HEK293 (cell line): ENCODE measurements around the gene TSC22D3.
A peak's percentile ranks its signal among the peaks of the same experiment; 100 is the strongest.

Experiments
- CTCF ChIA-PET: fragments of 350-600 bp; formaldehyde crosslinking; extraction: SDS; loops from one replicate; lab custom pipeline; 2021; ENCODE audit warnings: antibody characterized with exemption; lab: Yijun Ruan, JAX
- POLR2A ChIA-PET: fragments of 300-600 bp; formaldehyde crosslinking; extraction: SDS; loops from one replicate; lab custom pipeline; 2020; ENCODE audit warnings: antibody characterized with exemption, inconsistent platforms; lab: Yijun Ruan, JAX
- H3K27ac ChIP-seq: fragments of 200-500 bp; sonication (Bioruptor generic); 2 replicates; pipeline ENCODE4 v1.5.1; 2014; ENCODE audit warnings: low read depth, low read length, control low read depth, inconsistent platforms; ENCODE audit errors: extremely low read depth
- H3K36me3 ChIP-seq, 2 experiments: fragments of 200-500 bp in 1 of 2; sonication (Bioruptor generic) in 1 of 2; 1 replicate in 1 of 2; 2 replicates in 1 of 2; pipeline ENCODE4 v1.5.1; 2014 to 2017; ENCODE audit warnings: inconsistent platforms in 2 of 2, low read length in 2 of 2; ENCODE audit not compliant: control insufficient read depth in 2 of 2, insufficient read depth in 1 of 2
- H3K4me1 ChIP-seq: fragments of 200-500 bp; sonication (Bioruptor generic); 2 replicates; pipeline ENCODE4 v1.5.1; 2014; ENCODE audit warnings: mild to moderate bottlenecking, low read length, inconsistent platforms; ENCODE audit not compliant: control insufficient read depth, insufficient read depth
- H3K4me3 ChIP-seq: 2 replicates; pipeline ENCODE4 v1.5.1; 2011; ENCODE audit warnings: low read depth, mild to moderate bottlenecking, control low read depth, low read length, moderate library complexity
- H3K9me3 ChIP-seq: fragments of 200-500 bp; sonication (Bioruptor generic); 2 replicates; pipeline ENCODE4 v1.5.1; 2014; ENCODE audit warnings: low read depth, low read length, inconsistent platforms; ENCODE audit not compliant: control insufficient read depth, insufficient read depth
- BCL6B ChIP-seq: fragments of 450-650 bp; formaldehyde crosslinking; IDR thresholded peaks from 2 replicates; pipeline ENCODE4 v1.5.1; 2017; ENCODE audit warnings: missing biosample characterization, missing genetic modification characterization
- GLI4 ChIP-seq: fragments of 450-650 bp; formaldehyde crosslinking; IDR thresholded peaks from 2 replicates; pipeline ENCODE4 v1.5.1; 2016; ENCODE audit warnings: missing biosample characterization, missing genetic modification characterization
- HOXC10 ChIP-seq: sonication (generic); formaldehyde crosslinking; IDR thresholded peaks from 2 replicates; pipeline ENCODE4 v1.8.1; 2023; ENCODE audit warnings: mild to moderate bottlenecking, missing genetic modification reagents
- KLF8 ChIP-seq: fragments of 450-650 bp; formaldehyde crosslinking; IDR thresholded peaks from 2 replicates; pipeline ENCODE4 v1.5.1; 2016; ENCODE audit warnings: missing biosample characterization, missing genetic modification characterization
- OSR2 ChIP-seq: fragments of 450-650 bp; formaldehyde crosslinking; IDR thresholded peaks from 2 replicates; pipeline ENCODE4 v1.5.1; 2016; ENCODE audit warnings: missing biosample characterization, missing genetic modification characterization
- PRDM1 ChIP-seq: fragments of 450-650 bp; formaldehyde crosslinking; IDR thresholded peaks from 2 replicates; pipeline ENCODE4; 2016; ENCODE audit warnings: missing biosample characterization, missing genetic modification characterization
- PRDM2 ChIP-seq: fragments of 450-650 bp; formaldehyde crosslinking; IDR thresholded peaks from 2 replicates; pipeline ENCODE4 v1.5.1; 2016; ENCODE audit warnings: missing biosample characterization, missing genetic modification characterization, borderline replicate concordance
- SP3 ChIP-seq: fragments of 450-650 bp; formaldehyde crosslinking; IDR thresholded peaks from 2 replicates; pipeline ENCODE4 v1.5.1; 2016; ENCODE audit warnings: missing biosample characterization, missing genetic modification characterization
- ZBTB10 ChIP-seq: fragments of 450-650 bp; formaldehyde crosslinking; IDR thresholded peaks from 2 replicates; pipeline ENCODE4 v1.5.1; 2016; ENCODE audit warnings: missing biosample characterization, missing genetic modification characterization
- ZFP69B ChIP-seq: fragments of 450-650 bp; formaldehyde crosslinking; IDR thresholded peaks from 2 replicates; pipeline ENCODE4 v1.5.1; 2016; ENCODE audit warnings: missing biosample characterization, missing genetic modification characterization
- ZNF146 ChIP-seq: fragments of 450-650 bp; formaldehyde crosslinking; IDR thresholded peaks from 2 replicates; pipeline ENCODE4 v1.5.1; 2016; ENCODE audit warnings: missing biosample characterization, missing genetic modification characterization
- ZNF214 ChIP-seq: fragments of 450-650 bp; formaldehyde crosslinking; IDR thresholded peaks from 2 replicates; pipeline ENCODE4 v1.5.1; 2017; ENCODE audit warnings: missing biosample characterization, mild to moderate bottlenecking, missing genetic modification characterization, borderline replicate concordance
- ZNF248 ChIP-seq: fragments of 450-650 bp; formaldehyde crosslinking; IDR thresholded peaks from 2 replicates; pipeline ENCODE4 v1.5.1; 2017; ENCODE audit warnings: missing biosample characterization, missing genetic modification characterization
- ZNF292 ChIP-seq: fragments of 450-650 bp; formaldehyde crosslinking; IDR thresholded peaks from 2 replicates; pipeline ENCODE4 v1.5.1; 2016; ENCODE audit warnings: low read depth, missing biosample characterization, missing genetic modification characterization, borderline replicate concordance
- ZNF398 ChIP-seq: fragments of 450-650 bp; formaldehyde crosslinking; IDR thresholded peaks from 2 replicates; pipeline ENCODE4 v1.5.1; 2017; ENCODE audit warnings: missing biosample characterization, missing genetic modification characterization
- ZNF416 ChIP-seq: fragments of 450-650 bp; formaldehyde crosslinking; IDR thresholded peaks from 2 replicates; pipeline ENCODE4 v1.5.1; 2016; ENCODE audit warnings: missing biosample characterization, missing genetic modification characterization
- ZNF423 ChIP-seq: fragments of 450-650 bp; formaldehyde crosslinking; IDR thresholded peaks from 2 replicates; pipeline ENCODE4 v1.5.1; 2016; ENCODE audit warnings: missing biosample characterization, missing genetic modification characterization
- ZNF549 ChIP-seq: fragments of 450-650 bp; IDR thresholded peaks from 2 replicates; pipeline ENCODE4 v1.5.1; 2018; ENCODE audit warnings: missing biosample characterization, missing genetic modification characterization, mild to moderate bottlenecking, inconsistent platforms, moderate library complexity
- ZNF571 ChIP-seq: fragments of 450-650 bp; formaldehyde crosslinking; IDR thresholded peaks from 2 replicates; pipeline ENCODE4 v1.5.0; 2017; ENCODE audit warnings: missing biosample characterization, missing genetic modification characterization
- ZNF785 ChIP-seq: fragments of 450-650 bp; formaldehyde crosslinking; IDR thresholded peaks from 2 replicates; pipeline ENCODE4 v1.5.1; 2016; ENCODE audit warnings: missing biosample characterization, missing genetic modification characterization
- ZNF837 ChIP-seq: fragments of 450-650 bp; formaldehyde crosslinking; IDR thresholded peaks from 2 replicates; pipeline ENCODE4 v1.5.1; 2016; ENCODE audit warnings: missing biosample characterization, missing genetic modification characterization
- TF ChIP-seq, protein P1 (sequence below): fragments of 450-650 bp; formaldehyde crosslinking; IDR thresholded peaks from 2 replicates; pipeline ENCODE4 v1.5.1; 2016; ENCODE audit warnings: missing biosample characterization, missing genetic modification characterization
- TF ChIP-seq, protein P2 (sequence below): fragments of 450-650 bp; formaldehyde crosslinking; IDR thresholded peaks from 2 replicates; pipeline ENCODE4 v1.5.1; 2016; ENCODE audit warnings: missing biosample characterization, missing genetic modification characterization

Gene TSC22D3

GRCh38 chrX:107672955-107673378, 102.6 kb downstream of the TSC22D3 start:
- no peak overlapping the region for H3K4me3 ChIP-seq
- no peaks in the 10 kb centered on the region for H3K9me3 ChIP-seq
- peaks cover 21% of the 10 kb centered on the region for H3K4me1 ChIP-seq
- POLR2A ChIA-PET: interaction anchor here (0.6 to 4.9 kb wide), 4 partner anchors 43 to 103 kb away, joined by 3 to 31 read pairs (median 6); partner anchors contain the start of genes PRPS1 and TSC22D3
- H3K36me3 ChIP-seq: no peaks in the 10 kb centered on the region
- CTCF ChIA-PET: interaction anchor here (0.6 to 8.5 kb wide), 38 partner anchors 9 to 653 kb away, joined by 3 to 161 read pairs (median 4); partner anchors contain the start of genes NCBP2L and TSC22D3
- H3K27ac ChIP-seq: peak overlapping the region; percentile 32; the same call in 1 of the 2 replicates
- TF ChIP-seq KLF8 (tag by site-specific recombination): peak; percentile 62
- TF ChIP-seq OSR2 (tag by site-specific recombination): peak; percentile 55
- TF ChIP-seq, protein P1, sequence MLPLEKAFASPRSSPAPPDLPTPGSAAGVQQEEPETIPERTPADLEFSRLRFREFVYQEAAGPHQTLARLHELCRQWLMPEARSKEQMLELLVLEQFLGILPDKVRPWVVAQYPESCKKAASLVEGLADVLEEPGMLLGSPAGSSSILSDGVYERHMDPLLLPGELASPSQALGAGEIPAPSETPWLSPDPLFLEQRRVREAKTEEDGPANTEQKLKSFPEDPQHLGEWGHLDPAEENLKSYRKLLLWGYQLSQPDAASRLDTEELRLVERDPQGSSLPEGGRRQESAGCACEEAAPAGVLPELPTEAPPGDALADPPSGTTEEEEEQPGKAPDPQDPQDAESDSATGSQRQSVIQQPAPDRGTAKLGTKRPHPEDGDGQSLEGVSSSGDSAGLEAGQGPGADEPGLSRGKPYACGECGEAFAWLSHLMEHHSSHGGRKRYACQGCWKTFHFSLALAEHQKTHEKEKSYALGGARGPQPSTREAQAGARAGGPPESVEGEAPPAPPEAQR (tag by site-specific recombination): peak; percentile 91; the same call in 1 of the 2 replicates
- no peak for TF ChIP-seq ZNF837 (tag by site-specific recombination)
- TF ChIP-seq ZFP69B (tag by site-specific recombination): no peak
- TF ChIP-seq ZNF398 (tag by site-specific recombination): peak; percentile 97
- no peak for TF ChIP-seq ZNF416 (tag by site-specific recombination)
- no peak for TF ChIP-seq ZNF571 (tag by site-specific recombination)
- TF ChIP-seq HOXC10 (CRISPR knock-in tag): no peak
- TF ChIP-seq ZNF549: no peak
- peak; percentile 60 for TF ChIP-seq PRDM1
- TF ChIP-seq PRDM2: 0 out of 2 replicates have a peak, but pooled peaks have one; percentile 9
- TF ChIP-seq BCL6B (tag by site-specific recombination): no peak
- peak; percentile 52; the same call in 1 of the 2 replicates for TF ChIP-seq SP3
- peak; percentile 70; the same call in 1 of the 2 replicates for TF ChIP-seq ZNF423 (tag by site-specific recombination)
- no peak for TF ChIP-seq ZNF214
- TF ChIP-seq GLI4: no peak
- peak; percentile 58; the same call in 1 of the 2 replicates for TF ChIP-seq ZNF785
- no peak for TF ChIP-seq ZNF248 (tag by site-specific recombination)
- TF ChIP-seq ZNF146 (tag by site-specific recombination): no peak
- TF ChIP-seq, protein P2, sequence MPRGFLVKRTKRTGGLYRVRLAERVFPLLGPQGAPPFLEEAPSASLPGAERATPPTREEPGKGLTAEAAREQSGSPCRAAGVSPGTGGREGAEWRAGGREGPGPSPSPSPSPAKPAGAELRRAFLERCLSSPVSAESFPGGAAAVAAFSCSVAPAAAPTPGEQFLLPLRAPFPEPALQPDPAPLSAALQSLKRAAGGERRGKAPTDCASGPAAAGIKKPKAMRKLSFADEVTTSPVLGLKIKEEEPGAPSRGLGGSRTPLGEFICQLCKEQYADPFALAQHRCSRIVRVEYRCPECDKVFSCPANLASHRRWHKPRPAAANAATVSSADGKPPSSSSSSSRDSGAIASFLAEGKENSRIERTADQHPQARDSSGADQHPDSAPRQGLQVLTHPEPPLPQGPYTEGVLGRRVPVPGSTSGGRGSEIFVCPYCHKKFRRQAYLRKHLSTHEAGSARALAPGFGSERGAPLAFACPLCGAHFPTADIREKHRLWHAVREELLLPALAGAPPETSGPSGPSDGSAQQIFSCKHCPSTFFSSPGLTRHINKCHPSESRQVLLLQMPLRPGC (tag by site-specific recombination): no peak
- TF ChIP-seq ZBTB10 (tag by site-specific recombination): peak; percentile 92
- no peak for TF ChIP-seq ZNF292 (tag by site-specific recombination)
